Glutamatergic neuron (in vitro differentiated cells): ENCODE results near the gene PRR5L. TPM values are rescaled to one million over a fixed set of nuclear protein-coding genes. Genes with fewer than 3 reads are reported as not detected.

ENCODE experiments used
- DNase-seq: peaks from one replicate; pipeline ENCODE4 v3.0.0; 2022
- H3K27ac Mint-ChIP-seq: one replicate; pipeline ENCODE4 v1.8.0; 2020; ENCODE audit warnings: mild to moderate bottlenecking, mixed read lengths, inconsistent platforms; ENCODE audit not compliant: unreplicated experiment
- H3K27me3 Mint-ChIP-seq: one replicate; pipeline ENCODE4 v1.8.0; 2020; ENCODE audit warnings: mild to moderate bottlenecking, moderate library complexity, mixed read lengths, inconsistent platforms; ENCODE audit not compliant: unreplicated experiment
- H3K36me3 Mint-ChIP-seq: one replicate; pipeline ENCODE4 v1.8.0; 2020; ENCODE audit warnings: mild to moderate bottlenecking, mixed read lengths, inconsistent platforms; ENCODE audit not compliant: unreplicated experiment
- H3K4me1 Mint-ChIP-seq: one replicate; pipeline ENCODE4 v1.8.0; 2020; ENCODE audit warnings: mild to moderate bottlenecking, low read depth, mixed read lengths, inconsistent platforms; ENCODE audit not compliant: unreplicated experiment
- H3K4me3 Mint-ChIP-seq: one replicate; pipeline ENCODE4 v1.8.0; 2020; ENCODE audit warnings: mild to moderate bottlenecking, mixed read lengths, inconsistent platforms; ENCODE audit not compliant: unreplicated experiment
- H3K9me3 Mint-ChIP-seq: one replicate; pipeline ENCODE4 v1.8.0; 2020; ENCODE audit warnings: mild to moderate bottlenecking, moderate library complexity, mixed read lengths, inconsistent platforms; ENCODE audit not compliant: unreplicated experiment
- CTCF ChIP-seq: fragments of 200-600 bp; sonication (generic); IDR thresholded peaks from one replicate; pipeline ENCODE4 v1.5.0; 2021; ENCODE audit not compliant: partially characterized antibody, unreplicated experiment
- total RNA-seq: library from RNA; stranded (reverse); fragmentation: NEBNext Ultra II Directional; extraction: Animal tissue kit (Norgen Biotek cat#: 25700); gene quantifications from one replicate; pipeline ENCODE4 v1.2.1, GENCODE V29; 2021; ENCODE audit not compliant: unreplicated experiment

Gene PRR5L
- total RNA-seq, 1 donor from 2014 or later: 1.6 TPM

- no peak for TF ChIP-seq CTCF
- H3K27me3 Mint-ChIP-seq: peaks cover 4% of the 10 kb centered on the region
- no peak overlapping the region for H3K4me3 Mint-ChIP-seq
- H3K36me3 Mint-ChIP-seq: no peaks in the 10 kb centered on the region
- DNase-seq: no peak
- H3K9me3 Mint-ChIP-seq: no peaks in the 10 kb centered on the region
- no peak overlapping the region for H3K27ac Mint-ChIP-seq
- peaks cover 4% of the 10 kb centered on the region for H3K4me1 Mint-ChIP-seq
Observed at GRCh38 chr11:36345084-36345511, 49.0 kb downstream of the PRR5L start.

DNA sequence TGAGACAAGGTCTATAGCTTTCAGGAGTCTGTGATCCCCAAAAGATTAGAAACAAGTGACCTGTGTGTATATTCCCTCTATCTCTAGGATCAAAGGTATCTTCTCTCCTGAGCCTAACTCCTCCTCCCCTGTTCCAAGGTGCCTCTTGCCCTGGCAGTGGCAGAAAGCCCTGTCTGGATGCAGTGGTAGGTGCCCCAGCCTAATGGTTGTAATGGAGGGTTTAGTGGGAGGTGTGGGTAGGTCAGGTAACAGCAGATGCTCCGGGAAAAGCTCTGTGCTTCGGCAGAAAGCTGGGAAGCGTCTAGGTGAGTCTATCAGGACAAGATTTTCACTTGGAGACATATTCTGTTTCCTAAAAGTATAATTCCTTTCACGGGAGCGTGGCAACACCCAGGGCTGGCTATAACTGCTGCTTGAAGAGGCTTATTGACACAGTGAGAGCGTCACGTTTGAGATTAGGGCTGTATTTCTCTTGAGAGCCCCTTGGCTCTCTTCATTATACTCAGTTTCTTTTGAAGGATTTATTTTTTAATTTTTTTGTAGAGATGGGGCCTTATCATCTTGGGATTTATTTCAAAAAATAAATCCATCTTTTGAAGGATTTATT lies 49.5 kb downstream of the PRR5L start:
- Mint-ChIP-seq H3K27ac (no peak overlapping the region), H3K4me3 (no peak overlapping the region), H3K4me1 (peaks cover 4% of the 10 kb centered on the region), H3K36me3 (no peaks in the 10 kb centered on the region), H3K9me3 (no peaks in the 10 kb centered on the region), H3K27me3 (peaks cover 4% of the 10 kb centered on the region)
- TF ChIP-seq CTCF: no peak
- no peak for DNase-seq

- Mint-ChIP-seq H3K4me1 (peaks cover 4% of the 10 kb centered on the region), H3K27ac (no peak overlapping the region), H3K4me3 (no peak overlapping the region), H3K36me3 (no peaks in the 10 kb centered on the region), H3K9me3 (no peaks in the 10 kb centered on the region), H3K27me3 (peaks cover 4% of the 10 kb centered on the region)
- no peak for TF ChIP-seq CTCF
- DNase-seq: no peak
Observed at GRCh38 chr11:36346562-36347383, 50.7 kb downstream of the PRR5L start.

DNA sequence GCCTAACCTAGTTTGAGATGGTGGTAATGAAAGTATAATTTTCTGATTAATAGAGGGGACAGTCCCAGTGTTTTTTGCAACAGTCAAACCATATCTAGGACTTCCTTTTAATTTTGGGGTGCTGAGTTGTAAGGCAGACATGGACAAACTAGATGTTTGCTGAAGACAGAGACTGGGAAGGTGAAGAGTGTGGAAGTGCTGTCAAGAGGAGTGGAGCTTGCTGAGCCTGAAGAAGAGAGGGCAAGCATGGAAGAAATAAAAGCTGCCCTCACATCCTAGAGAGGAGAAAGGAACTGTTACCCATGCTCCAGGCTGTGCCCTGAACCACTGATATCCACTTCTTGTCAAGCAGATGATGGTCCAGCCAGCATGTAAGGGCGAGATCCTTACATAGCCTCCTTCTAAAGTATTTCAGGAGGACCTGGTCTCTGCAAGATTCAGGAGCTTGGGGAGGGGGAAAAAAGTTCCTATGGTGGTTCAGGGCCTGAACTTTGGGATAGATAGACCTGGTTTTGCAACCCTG lies 51.4 kb downstream of the PRR5L start:
- Mint-ChIP-seq H3K36me3 (no peaks in the 10 kb centered on the region), H3K4me1 (peaks cover 4% of the 10 kb centered on the region), H3K9me3 (no peaks in the 10 kb centered on the region), H3K4me3 (no peak overlapping the region), H3K27ac (no peak overlapping the region), H3K27me3 (peaks cover 4% of the 10 kb centered on the region)
- no peak for DNase-seq
- TF ChIP-seq CTCF: no peak
